WI38 (cell line): Measurements from ENCODE around the gene PLEKHH1.

ENCODE experiments used
- H3K4me3 ChIP-seq: 2 replicates; pipeline ENCODE4 v1.5.1; 2011; ENCODE audit warnings: low read depth, mild to moderate bottlenecking, control low read depth, low read length
- TF ChIP-seq, protein P1 (sequence below): IDR thresholded peaks from 2 replicates; pipeline ENCODE4 v1.5.1; 2012; ENCODE audit warnings: low read depth, mild to moderate bottlenecking, control low read depth, low read length

Gene PLEKHH1

DNA sequence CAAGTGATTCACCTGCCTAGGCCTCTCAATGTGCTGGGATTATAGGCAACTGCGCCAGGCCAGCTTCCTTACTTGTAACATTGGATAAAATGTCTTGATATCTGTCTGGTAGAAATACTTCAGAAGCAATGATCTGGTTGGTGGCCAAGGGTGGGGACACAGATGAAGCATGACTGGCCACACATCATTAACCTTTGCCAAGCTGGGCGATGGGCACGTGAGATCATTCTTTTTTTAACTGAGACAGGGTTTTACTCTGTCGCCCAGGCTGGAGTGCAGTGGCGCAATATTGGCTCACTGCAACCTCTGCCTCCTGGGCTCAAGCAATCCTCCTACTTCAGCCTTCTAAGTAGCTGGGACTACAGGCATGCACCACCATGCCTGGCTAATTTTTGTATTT is 31.1 kb downstream of the PLEKHH1 start:
- TF ChIP-seq, protein P1, sequence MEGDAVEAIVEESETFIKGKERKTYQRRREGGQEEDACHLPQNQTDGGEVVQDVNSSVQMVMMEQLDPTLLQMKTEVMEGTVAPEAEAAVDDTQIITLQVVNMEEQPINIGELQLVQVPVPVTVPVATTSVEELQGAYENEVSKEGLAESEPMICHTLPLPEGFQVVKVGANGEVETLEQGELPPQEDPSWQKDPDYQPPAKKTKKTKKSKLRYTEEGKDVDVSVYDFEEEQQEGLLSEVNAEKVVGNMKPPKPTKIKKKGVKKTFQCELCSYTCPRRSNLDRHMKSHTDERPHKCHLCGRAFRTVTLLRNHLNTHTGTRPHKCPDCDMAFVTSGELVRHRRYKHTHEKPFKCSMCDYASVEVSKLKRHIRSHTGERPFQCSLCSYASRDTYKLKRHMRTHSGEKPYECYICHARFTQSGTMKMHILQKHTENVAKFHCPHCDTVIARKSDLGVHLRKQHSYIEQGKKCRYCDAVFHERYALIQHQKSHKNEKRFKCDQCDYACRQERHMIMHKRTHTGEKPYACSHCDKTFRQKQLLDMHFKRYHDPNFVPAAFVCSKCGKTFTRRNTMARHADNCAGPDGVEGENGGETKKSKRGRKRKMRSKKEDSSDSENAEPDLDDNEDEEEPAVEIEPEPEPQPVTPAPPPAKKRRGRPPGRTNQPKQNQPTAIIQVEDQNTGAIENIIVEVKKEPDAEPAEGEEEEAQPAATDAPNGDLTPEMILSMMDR: no peak
- no peak overlapping the region for H3K4me3 ChIP-seq

DNA sequence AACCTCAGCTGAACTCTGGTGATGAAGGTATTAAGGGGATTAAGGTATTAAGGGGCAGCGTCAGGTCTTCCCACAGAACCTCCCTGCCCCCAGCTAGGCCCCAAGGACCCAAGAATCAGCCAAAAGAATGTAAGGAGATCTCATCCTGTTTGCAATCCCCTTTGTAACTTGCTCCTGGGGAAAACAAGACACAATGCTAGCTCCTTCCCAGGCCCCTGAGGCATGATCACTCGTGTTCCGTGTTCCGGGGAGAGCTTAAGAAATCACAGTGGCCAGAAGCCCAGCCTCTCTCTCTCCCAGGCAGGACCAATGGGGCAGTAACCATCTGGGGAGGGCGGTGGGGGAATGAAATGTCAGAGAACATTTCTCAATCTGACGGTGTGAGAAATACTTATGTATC is 33.8 kb downstream of the PLEKHH1 start:
- no peak overlapping the region for H3K4me3 ChIP-seq
- TF ChIP-seq, protein P1: no peak

DNA sequence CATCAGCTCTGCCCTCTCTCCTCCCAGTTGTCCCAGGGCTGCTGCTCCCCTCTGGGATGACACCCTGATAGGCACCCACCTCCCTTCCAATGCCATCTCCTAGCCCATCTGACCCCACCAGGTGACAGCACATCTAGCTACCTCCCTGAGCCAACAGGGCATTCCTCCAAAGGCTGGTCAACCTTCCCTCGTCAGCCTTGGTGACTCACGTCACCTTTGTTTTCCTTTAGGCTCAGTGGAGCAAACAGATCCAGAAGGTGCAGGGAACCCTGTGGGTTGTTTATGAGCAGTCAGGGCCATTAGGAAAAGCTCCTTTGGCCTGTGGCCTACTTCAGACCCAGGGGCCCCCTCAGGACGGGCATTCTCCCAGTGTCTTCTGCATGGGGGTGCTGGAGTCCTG is 34.6 kb downstream of the PLEKHH1 start:
- TF ChIP-seq, protein P1: no peak
- no peak overlapping the region for H3K4me3 ChIP-seq

DNA sequence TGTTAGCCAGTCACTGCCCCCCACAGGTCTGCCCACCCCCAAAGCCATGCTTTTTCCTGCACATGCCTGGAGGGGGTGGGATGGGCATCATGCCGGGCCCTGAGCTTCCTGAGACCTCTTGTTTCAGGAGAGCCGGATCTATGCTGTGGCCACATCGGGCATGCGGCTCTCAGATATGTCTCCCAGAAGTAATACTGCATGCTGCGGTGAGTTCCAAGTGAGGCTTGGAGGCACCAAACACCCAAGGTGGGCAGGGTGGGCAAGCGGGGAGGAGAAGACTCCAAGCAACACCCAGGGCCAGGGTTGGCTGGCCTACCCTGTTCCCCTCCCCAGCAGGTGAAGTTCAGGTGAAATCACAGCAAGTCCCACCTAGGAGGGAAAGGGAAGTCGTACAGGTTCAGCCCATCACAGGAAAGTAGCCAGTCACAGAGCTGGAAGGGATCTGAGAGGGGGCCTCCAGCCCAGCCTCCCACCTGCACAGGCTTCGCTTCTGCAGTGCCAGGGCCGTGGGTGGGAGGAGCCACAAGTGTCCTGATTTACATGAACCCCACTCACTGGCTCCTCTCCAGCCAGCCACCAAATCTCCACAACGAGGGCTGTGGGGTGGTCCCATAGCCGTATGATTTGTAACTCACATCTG is 36.0 kb downstream of the PLEKHH1 start:
- TF ChIP-seq, protein P1: no peak
- no peak overlapping the region for H3K4me3 ChIP-seq

DNA sequence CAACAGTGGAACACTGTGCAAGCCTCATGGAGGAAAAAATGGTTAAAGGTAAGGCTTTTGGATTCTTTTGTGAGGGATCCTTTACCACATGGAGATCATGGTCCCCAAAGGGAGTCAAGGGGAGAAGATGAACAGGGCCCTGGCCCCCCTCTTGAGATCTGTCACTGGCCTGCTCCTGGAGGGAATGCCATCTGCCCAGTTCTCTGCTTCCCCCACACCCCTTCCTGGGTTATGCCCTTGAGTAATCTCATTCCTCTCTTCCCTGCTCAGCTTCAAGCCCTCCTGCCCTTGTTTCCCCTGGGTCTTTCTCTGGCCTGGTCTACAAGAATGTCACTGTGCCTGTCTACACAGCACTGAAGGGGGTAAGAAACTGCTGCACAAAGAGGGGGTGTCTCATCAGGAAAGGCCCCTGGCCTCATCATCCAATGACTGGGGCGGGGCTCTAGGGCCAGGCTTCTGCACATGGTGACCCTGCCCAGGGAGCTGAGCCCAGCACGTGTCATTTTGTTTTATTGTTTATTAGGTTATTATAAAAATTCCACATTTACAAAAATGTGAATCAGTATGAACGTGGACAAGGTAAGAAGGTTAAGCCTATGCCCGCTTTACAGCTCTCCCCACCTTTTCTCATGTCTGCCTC is 36.7 kb downstream of the PLEKHH1 start:
- no peak overlapping the region for H3K4me3 ChIP-seq
- TF ChIP-seq, protein P1: no peak

DNA sequence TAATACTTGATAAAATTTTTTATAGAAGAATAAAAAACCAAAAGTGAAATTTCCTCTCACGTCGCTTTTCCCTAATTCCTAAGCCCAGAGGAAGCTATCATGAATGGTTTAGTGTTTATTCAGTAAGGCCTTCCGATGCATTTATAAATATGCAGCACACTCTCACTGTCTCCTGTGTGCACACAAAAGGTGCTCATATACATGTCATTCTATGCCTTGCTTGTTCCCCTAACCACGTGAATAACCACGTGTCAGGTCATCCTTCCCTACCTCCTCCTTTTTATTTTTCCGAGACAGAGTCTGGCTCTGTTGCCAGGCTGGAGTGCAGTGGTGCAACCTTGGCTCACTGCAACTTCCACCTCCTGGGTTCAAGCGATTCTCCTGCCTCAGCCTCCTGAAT is 37.4 kb downstream of the PLEKHH1 start:
- no peak overlapping the region for H3K4me3 ChIP-seq
- TF ChIP-seq, protein P1: no peak

DNA sequence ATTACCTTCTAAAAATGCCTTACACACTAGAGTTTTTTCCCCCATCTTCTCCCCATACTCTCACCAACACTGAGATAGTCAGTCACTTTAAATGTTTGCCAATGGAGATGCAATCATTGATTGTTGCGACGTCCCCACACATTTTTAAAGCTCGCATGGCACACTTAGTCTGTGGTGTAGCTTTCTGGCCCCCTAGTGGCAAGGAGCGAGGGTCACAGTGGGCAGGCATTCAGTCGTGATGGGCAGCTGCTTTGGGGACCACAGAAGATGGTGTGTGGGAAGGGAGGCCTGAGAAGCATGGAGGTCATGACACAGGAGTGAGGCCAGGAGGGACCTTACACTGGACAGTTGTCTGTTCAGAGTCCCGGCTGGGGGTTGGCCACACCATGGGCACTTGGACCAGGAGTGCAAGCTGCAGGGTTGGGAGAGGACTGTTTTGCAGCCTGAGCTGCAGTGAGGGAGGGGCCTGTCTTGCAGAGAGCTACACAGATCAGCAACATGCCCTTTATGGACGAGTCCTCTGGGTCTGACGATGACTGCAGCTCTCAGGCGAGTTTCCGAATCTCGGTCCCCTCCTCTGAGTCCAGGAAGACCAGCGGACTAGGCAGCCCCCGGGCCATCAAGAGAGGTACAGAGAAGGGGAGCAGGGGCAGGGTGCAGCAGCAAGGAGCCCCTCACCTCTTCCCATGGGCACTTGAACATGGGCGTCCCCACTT is 38.3 kb downstream of the PLEKHH1 start:
- no peak overlapping the region for H3K4me3 ChIP-seq
- TF ChIP-seq, protein P1: peak; percentile 78
